Measurements from ENCODE around the gene IL10RA.
"Not testable (repeated sequence)": the region's sequence is repeated elsewhere in the genome, so short reads cannot be mapped to it uniquely, and the experiment has no call there.

Gene IL10RA

DNA sequence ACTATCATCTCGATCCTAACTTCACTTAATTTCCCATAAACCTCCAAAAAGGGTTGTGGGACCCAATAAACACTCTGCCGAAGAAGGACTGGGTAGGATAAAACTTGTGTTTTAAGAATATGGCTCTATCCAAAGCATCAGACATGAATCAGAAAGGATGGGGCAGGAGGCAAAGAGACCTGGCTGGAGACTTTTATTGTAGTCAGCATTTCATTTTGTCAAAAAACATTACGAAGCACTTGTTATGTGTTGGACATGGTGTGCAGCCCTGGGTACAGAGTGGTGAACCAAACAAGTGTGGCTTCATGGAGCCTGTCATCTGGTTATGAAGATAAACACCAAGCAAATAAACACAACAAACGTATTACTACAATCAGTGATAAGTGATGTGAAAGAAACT is 17.3 kb downstream of the IL10RA start:
- Histone ChIP-seq H3K27ac (peak overlapping the region; percentile 73), H3K4me1 (ENCODE audit: control insufficient read depth in 1 of 2, insufficient read depth in 1 of 2, low read depth in 1 of 2, low read length in 1 of 2) (peaks cover 41 to 45% of the 10 kb centered on the region in 2 experiments), H3K4me3 (ENCODE audit: low read depth in 1 of 2, low read length in 1 of 2) (no peak overlapping the region), H3K9me3 (no peaks in the 10 kb centered on the region), H3K27me3 (no peaks in the 10 kb centered on the region), H3K36me3 (peaks cover 25% of the 10 kb centered on the region)
- TF ChIP-seq, protein P1, sequence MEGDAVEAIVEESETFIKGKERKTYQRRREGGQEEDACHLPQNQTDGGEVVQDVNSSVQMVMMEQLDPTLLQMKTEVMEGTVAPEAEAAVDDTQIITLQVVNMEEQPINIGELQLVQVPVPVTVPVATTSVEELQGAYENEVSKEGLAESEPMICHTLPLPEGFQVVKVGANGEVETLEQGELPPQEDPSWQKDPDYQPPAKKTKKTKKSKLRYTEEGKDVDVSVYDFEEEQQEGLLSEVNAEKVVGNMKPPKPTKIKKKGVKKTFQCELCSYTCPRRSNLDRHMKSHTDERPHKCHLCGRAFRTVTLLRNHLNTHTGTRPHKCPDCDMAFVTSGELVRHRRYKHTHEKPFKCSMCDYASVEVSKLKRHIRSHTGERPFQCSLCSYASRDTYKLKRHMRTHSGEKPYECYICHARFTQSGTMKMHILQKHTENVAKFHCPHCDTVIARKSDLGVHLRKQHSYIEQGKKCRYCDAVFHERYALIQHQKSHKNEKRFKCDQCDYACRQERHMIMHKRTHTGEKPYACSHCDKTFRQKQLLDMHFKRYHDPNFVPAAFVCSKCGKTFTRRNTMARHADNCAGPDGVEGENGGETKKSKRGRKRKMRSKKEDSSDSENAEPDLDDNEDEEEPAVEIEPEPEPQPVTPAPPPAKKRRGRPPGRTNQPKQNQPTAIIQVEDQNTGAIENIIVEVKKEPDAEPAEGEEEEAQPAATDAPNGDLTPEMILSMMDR (IDR thresholded peaks at IDR 0.05), result no peak

- TF ChIP-seq, protein P1 (IDR thresholded peaks at IDR 0.05), result no peak
- Histone ChIP-seq H3K27me3 (no peaks in the 10 kb centered on the region), H3K9me3 (no peaks in the 10 kb centered on the region), H3K36me3 (peaks cover 12% of the 10 kb centered on the region), H3K27ac (no peak overlapping the region), H3K4me3 (ENCODE audit: low read depth in 1 of 2, low read length in 1 of 2) (no peak overlapping the region), H3K4me1 (ENCODE audit: control insufficient read depth in 1 of 2, insufficient read depth in 1 of 2, low read depth in 1 of 2, low read length in 1 of 2) (peaks cover 53 to 57% of the 10 kb centered on the region in 2 experiments)
These were observed 18.5 kb downstream of the IL10RA start for GRCh38 chr11:118004543-118005223.

DNA sequence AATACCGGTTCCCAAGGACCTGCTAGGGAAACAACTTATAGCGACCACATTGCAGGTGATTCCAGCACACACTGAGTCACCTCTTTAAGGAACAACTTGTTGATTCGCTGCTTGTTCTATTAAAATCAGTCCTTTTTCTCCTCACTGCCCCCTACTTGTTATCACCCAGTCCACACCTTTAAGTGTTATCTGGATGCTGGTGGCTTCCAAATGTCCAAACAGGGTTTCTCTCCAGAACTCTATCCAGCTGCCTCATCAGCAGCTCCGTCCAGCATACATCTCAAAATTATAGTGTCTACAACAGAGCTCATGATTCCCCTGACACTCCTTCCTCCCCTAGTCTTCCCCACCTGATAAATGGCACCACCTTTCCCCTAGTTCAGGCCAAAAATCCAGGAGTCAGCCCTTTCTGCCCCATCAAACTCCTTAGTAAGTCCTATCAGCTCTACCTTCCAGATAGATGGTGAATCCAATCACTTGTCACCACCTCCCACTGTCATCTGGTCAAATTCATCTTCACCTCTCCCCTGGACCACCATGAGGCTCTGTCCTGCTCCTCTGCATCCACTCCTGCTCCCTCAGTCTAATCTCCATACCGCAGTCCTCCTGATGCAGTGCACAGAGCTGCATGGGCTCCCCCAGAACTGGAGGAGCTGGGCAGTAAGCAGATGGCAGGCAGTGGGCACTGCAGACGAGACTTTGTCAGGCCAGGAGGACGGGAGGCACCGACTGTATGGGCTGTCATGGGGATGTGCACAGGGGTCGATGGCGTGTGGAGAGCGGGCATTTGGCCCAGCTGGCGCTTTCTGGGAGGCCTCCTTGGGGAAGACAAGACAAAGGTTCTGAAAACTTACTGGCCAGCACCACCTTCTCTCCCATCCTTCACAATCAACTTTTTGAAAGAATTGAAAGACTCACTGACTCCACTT is 19.3 kb downstream of the IL10RA start:
- H3K36me3 ChIP-seq, result peaks cover 4% of the 10 kb centered on the region
- TF ChIP-seq, protein P1 (IDR thresholded peaks at IDR 0.05), result no peak
- H3K27me3 ChIP-seq, result no peaks in the 10 kb centered on the region
- H3K9me3 ChIP-seq, result no peaks in the 10 kb centered on the region
- peaks cover 61 to 65% of the 10 kb centered on the region in 2 experiments for H3K4me1 ChIP-seq (ENCODE audit: control insufficient read depth in 1 of 2, insufficient read depth in 1 of 2, low read depth in 1 of 2, low read length in 1 of 2)
- H3K4me3 ChIP-seq (ENCODE audit: low read depth in 1 of 2, low read length in 1 of 2), result no peak overlapping the region
- H3K27ac ChIP-seq, result no peak overlapping the region

- peaks cover 68 to 72% of the 10 kb centered on the region in 2 experiments for H3K4me1 ChIP-seq (ENCODE audit: control insufficient read depth in 1 of 2, insufficient read depth in 1 of 2, low read depth in 1 of 2, low read length in 1 of 2)
- no peak overlapping the region for H3K27ac ChIP-seq
- H3K27me3 ChIP-seq, result no peaks in the 10 kb centered on the region
- H3K36me3 ChIP-seq, result no peaks in the 10 kb centered on the region
- H3K9me3 ChIP-seq, result no peaks in the 10 kb centered on the region
- TF ChIP-seq, protein P1 (IDR thresholded peaks at IDR 0.05), result no peak
- no peak overlapping the region for H3K4me3 ChIP-seq (ENCODE audit: low read depth in 1 of 2, low read length in 1 of 2)
These were observed 19.9 kb downstream of the IL10RA start for GRCh38 chr11:118006153-118006534.

DNA sequence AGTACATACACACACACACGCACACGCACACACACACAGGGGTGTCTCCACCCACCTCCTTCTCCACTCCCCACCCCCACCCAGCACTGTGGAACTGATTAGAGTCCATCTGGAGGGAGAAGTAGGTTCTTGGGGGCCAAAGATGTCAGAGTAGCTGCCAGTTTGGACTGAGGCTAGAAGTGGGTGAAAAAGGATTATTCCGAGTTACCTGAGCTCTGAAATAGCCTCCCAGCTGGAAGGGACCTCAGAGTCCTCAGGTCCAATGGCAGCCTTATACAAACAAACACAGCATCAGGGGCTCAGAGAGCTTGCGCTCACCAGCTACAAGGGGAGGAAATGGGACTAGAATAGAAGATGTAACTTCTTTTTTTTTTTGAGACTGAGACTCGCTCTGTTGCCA is 20.8 kb downstream of the IL10RA start:
- TF ChIP-seq, protein P1 (IDR thresholded peaks at IDR 0.05), result no peak
- H3K4me3 ChIP-seq (ENCODE audit: low read depth in 1 of 2, low read length in 1 of 2), result no peak overlapping the region
- no peaks in the 10 kb centered on the region for H3K9me3 ChIP-seq
- H3K27ac ChIP-seq, result peak overlapping the region; percentile 92
- H3K27me3 ChIP-seq, result no peaks in the 10 kb centered on the region
- H3K36me3 ChIP-seq, result no peaks in the 10 kb centered on the region
- peaks cover 72 to 74% of the 10 kb centered on the region in 2 experiments for H3K4me1 ChIP-seq (ENCODE audit: control insufficient read depth in 1 of 2, insufficient read depth in 1 of 2, low read depth in 1 of 2, low read length in 1 of 2)

- H3K36me3 ChIP-seq; H3K4me3 ChIP-seq (ENCODE audit: low read depth in 1 of 2, low read length in 1 of 2); H3K27me3 ChIP-seq; H3K9me3 ChIP-seq: not testable (repeated sequence)
- Histone ChIP-seq H3K27ac (peak overlapping the region; percentile 92), H3K4me1 (ENCODE audit: control insufficient read depth in 1 of 2, insufficient read depth in 1 of 2, low read depth in 1 of 2, low read length in 1 of 2) (peaks cover 72 to 73% of the 10 kb centered on the region in 2 experiments)
These were observed 21.5 kb downstream of the IL10RA start for GRCh38 chr11:118007563-118008270.
